H1 (cell line): Measurements from ENCODE around the gene DOK1.
A peak's percentile ranks its signal among the peaks of the same experiment; 100 is the strongest.

Experiments used
- BACH1 ChIP-seq: IDR thresholded peaks from 2 replicates; pipeline ENCODE4 v1.6.1; 2012; ENCODE audit warnings: low read length, improper control_type of control experiment
- CEBPB ChIP-seq: IDR thresholded peaks from 2 replicates; pipeline ENCODE4 v1.6.1; 2012; ENCODE audit warnings: low read depth, low read length
- EP300 ChIP-seq, 2 experiments: IDR thresholded peaks; 1 replicate in 1 of 2; 2 replicates in 1 of 2; pipeline ENCODE4 v1.6.1; 2011 to 2012; ENCODE audit warnings: low read depth in 2 of 2, low read length in 2 of 2, mild to moderate bottlenecking in 2 of 2, borderline replicate concordance in 1 of 2, inconsistent platforms in 1 of 2, moderate library complexity in 1 of 2
- EZH2 ChIP-seq: fragments of 200-600 bp; sonication (generic); IDR thresholded peaks from 2 replicates; pipeline ENCODE4 v1.7.1; 2012; ENCODE audit warnings: low read depth, mild to moderate bottlenecking, moderate library complexity, low read length, inconsistent platforms; ENCODE audit not compliant: severe bottlenecking
- KDM5A ChIP-seq: fragments of 200-600 bp; IDR thresholded peaks from 2 replicates; pipeline ENCODE4 v1.7.1; 2012; ENCODE audit warnings: mild to moderate bottlenecking, low read length, inconsistent platforms, mixed read lengths
- POLR2A ChIP-seq, 2 experiments: IDR thresholded peaks; 1 replicate in 1 of 2; 2 replicates in 1 of 2; pipeline ENCODE4 v1.6.1; 2011; ENCODE audit warnings: low read depth in 2 of 2, low read length in 2 of 2, mild to moderate bottlenecking in 2 of 2; ENCODE audit errors: control extremely low read depth in 1 of 2
- POLR2AphosphoS5 ChIP-seq: IDR thresholded peaks from 2 replicates; pipeline ENCODE4 v1.6.1; 2011; ENCODE audit warnings: low read depth, low read length
- POU5F1 ChIP-seq: IDR thresholded peaks from 2 replicates; pipeline ENCODE4 v1.6.1; 2011; ENCODE audit warnings: low read depth, mild to moderate bottlenecking, low read length, moderate library complexity
- RNF2 ChIP-seq: fragments of 200-900, 300-1000 bp; sonication (generic); IDR thresholded peaks from 2 replicates; pipeline ENCODE4 v1.7.1; 2016; ENCODE audit warnings: borderline replicate concordance, low read depth, mild to moderate bottlenecking, antibody characterized with exemption, low read length; ENCODE audit not compliant: poor library complexity, severe bottlenecking; ENCODE audit errors: missing control alignments
- TCF12 ChIP-seq: IDR thresholded peaks from 2 replicates; pipeline ENCODE4 v1.6.1; 2011; ENCODE audit warnings: low read depth, mild to moderate bottlenecking, low read length
- YY1 ChIP-seq: IDR thresholded peaks from 2 replicates; pipeline ENCODE4 v1.6.1; 2011; ENCODE audit warnings: low read depth, mild to moderate bottlenecking, low read length
- ZNF274 ChIP-seq: IDR thresholded peaks from 2 replicates; pipeline ENCODE4 v1.7.0; 2012; ENCODE audit warnings: low read length, borderline replicate concordance; ENCODE audit errors: extremely low read depth
- TF ChIP-seq, protein P1 (sequence below): IDR thresholded peaks from 2 replicates; pipeline ENCODE4 v1.6.1; 2012; ENCODE audit warnings: inconsistent platforms
- TF ChIP-seq, protein P2 (sequence below), 3 experiments: IDR thresholded peaks; 1 replicate in 2 of 3; 2 replicates in 1 of 3; pipeline versions ENCODE4 v1.5.1 to v1.6.1; 2011; ENCODE audit warnings: low read length in 3 of 3, mild to moderate bottlenecking in 3 of 3, inconsistent platforms in 2 of 3, low read depth in 1 of 3, moderate library complexity in 1 of 3; ENCODE audit not compliant: insufficient read depth in 1 of 3; ENCODE audit errors: control extremely low read depth in 1 of 3

DNA sequence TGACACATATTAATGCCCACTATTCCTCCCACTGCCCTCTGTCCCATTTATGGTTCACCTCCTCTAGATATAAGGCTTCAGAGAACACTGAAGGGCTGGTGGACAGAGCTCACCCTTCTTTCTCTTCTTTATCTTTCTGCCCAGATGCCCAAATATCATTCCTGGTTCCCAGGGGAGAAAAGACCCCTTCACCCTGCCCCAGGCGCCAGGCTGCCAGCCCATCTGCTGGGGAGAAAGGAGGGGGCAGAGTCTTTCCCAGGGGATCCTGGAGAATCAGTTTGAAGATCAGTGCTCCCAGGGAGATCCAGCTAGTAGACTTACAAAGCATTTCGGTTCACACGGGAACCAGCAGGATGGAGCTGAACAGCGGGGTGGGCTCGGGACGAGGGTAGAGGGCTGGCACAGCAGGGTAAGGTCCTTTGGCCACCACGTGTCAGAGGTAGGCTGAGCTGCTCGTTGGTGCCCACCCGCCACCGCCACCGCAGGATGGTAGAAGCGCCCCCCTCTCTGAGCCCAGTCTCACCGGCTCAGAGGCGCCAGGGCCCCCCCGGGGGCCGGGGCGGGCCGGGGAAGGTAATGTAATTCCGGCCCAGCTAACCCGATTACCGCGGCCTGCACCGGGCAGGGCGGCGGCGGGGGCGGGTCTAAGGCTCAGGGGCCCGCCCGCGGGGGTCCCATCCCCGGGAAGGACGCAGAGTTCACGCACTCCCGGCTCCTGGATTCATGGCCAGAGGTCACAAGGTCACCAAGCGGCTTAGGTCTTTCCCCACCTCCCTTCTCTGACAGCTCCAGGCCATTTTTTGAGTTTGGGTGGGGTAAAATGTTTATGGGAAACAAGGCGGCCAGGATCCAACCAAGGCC is 41.5 kb upstream of the DOK1 start:
- TF ChIP-seq, protein P1, sequence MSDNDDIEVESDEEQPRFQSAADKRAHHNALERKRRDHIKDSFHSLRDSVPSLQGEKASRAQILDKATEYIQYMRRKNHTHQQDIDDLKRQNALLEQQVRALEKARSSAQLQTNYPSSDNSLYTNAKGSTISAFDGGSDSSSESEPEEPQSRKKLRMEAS = peak; percentile 19; the same call in 1 of the 2 replicates
- TF ChIP-seq, protein P2, sequence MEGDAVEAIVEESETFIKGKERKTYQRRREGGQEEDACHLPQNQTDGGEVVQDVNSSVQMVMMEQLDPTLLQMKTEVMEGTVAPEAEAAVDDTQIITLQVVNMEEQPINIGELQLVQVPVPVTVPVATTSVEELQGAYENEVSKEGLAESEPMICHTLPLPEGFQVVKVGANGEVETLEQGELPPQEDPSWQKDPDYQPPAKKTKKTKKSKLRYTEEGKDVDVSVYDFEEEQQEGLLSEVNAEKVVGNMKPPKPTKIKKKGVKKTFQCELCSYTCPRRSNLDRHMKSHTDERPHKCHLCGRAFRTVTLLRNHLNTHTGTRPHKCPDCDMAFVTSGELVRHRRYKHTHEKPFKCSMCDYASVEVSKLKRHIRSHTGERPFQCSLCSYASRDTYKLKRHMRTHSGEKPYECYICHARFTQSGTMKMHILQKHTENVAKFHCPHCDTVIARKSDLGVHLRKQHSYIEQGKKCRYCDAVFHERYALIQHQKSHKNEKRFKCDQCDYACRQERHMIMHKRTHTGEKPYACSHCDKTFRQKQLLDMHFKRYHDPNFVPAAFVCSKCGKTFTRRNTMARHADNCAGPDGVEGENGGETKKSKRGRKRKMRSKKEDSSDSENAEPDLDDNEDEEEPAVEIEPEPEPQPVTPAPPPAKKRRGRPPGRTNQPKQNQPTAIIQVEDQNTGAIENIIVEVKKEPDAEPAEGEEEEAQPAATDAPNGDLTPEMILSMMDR (IDR thresholded peaks at IDR 0.05; ENCODE audit: control extremely low read depth in 1 of 3, insufficient read depth in 1 of 3, low read depth in 1 of 3, low read length in 3 of 3) = no peak
- TF ChIP-seq POLR2A (IDR thresholded peaks at IDR 0.05; ENCODE audit: control extremely low read depth in 1 of 2, low read depth in 2 of 2, low read length in 2 of 2) (no peak), EP300 (IDR thresholded peaks at IDR 0.05; ENCODE audit: borderline replicate concordance in 1 of 2, low read depth in 2 of 2, low read length in 2 of 2) (no peak), POU5F1 (no peak), TCF12 (no peak), ZNF274 (no peak), BACH1 (no peak), YY1 (no peak), CEBPB (no peak), RNF2 (no peak), POLR2AphosphoS5 (no peak), EZH2 (no peak), KDM5A (no peak)
